ENCODE results near the gene CFAP46. TPM values are rescaled to one million over a fixed set of nuclear protein-coding genes. Genes with fewer than 3 reads are reported as not detected.

The CFAP46 gene
- total RNA-seq, 1 donor: under 0.01 TPM

GRCh38 chr10:132861884-132862461 is 80.4 kb downstream of the CFAP46 start:
- Histone ChIP-seq H3K9me3 (ENCODE audit: low read depth, low read length) (no peaks in the 10 kb centered on the region), H3K79me2 (ENCODE audit: insufficient read depth, low read length) (no peaks in the 10 kb centered on the region), H3K4me3 (ENCODE audit: insufficient read depth, low read length) (no peak overlapping the region), H3K4me1 (ENCODE audit: insufficient read depth, low read length) (no peaks in the 10 kb centered on the region), H3K27me3 (ENCODE audit: insufficient read depth, low read length) (peaks cover 18% of the 10 kb centered on the region), H3K27ac (ENCODE audit: low read depth, low read length) (no peak overlapping the region), H2AFZ (ENCODE audit: low read length) (no peak overlapping the region), H4K20me1 (ENCODE audit: insufficient read depth, low read length) (no peaks in the 10 kb centered on the region), H3K36me3 (ENCODE audit: insufficient read depth, low read length) (no peaks in the 10 kb centered on the region), H3K4me2 (ENCODE audit: insufficient read depth, low read length) (no peak overlapping the region)
- DNase-seq (ENCODE audit: insufficient read length, low spot score, missing footprints): no peak
- TF ChIP-seq CTCF (IDR thresholded peaks at IDR 0.05; ENCODE audit: extremely low read depth, low read depth, low read length): no peak

- H4K20me1 ChIP-seq (ENCODE audit: insufficient read depth, low read length): no peaks in the 10 kb centered on the region
- H3K27ac ChIP-seq (ENCODE audit: low read depth, low read length): no peak overlapping the region
- no peak for TF ChIP-seq CTCF (IDR thresholded peaks at IDR 0.05; ENCODE audit: extremely low read depth, low read depth, low read length)
- H2AFZ ChIP-seq (ENCODE audit: low read length): no peak overlapping the region
- no peak overlapping the region for H3K4me3 ChIP-seq (ENCODE audit: insufficient read depth, low read length)
- no peaks in the 10 kb centered on the region for H3K36me3 ChIP-seq (ENCODE audit: insufficient read depth, low read length)
- no peaks in the 10 kb centered on the region for H3K79me2 ChIP-seq (ENCODE audit: insufficient read depth, low read length)
- no peaks in the 10 kb centered on the region for H3K4me1 ChIP-seq (ENCODE audit: insufficient read depth, low read length)
- no peak overlapping the region for H3K4me2 ChIP-seq (ENCODE audit: insufficient read depth, low read length)
- H3K9me3 ChIP-seq (ENCODE audit: low read depth, low read length): no peaks in the 10 kb centered on the region
- peak; percentile 93 for DNase-seq (ENCODE audit: insufficient read length, low spot score, missing footprints)
- peaks cover 18% of the 10 kb centered on the region for H3K27me3 ChIP-seq (ENCODE audit: insufficient read depth, low read length)
These were observed 81.2 kb downstream of the CFAP46 start for GRCh38 chr10:132861116-132861691.

GRCh38 chr10:132860532-132860931 is 81.8 kb downstream of the CFAP46 start:
- Histone ChIP-seq H3K27me3 (ENCODE audit: insufficient read depth, low read length) (peaks cover 21% of the 10 kb centered on the region), H2AFZ (ENCODE audit: low read length) (no peak overlapping the region), H3K4me1 (ENCODE audit: insufficient read depth, low read length) (no peaks in the 10 kb centered on the region), H4K20me1 (ENCODE audit: insufficient read depth, low read length) (no peaks in the 10 kb centered on the region), H3K27ac (ENCODE audit: low read depth, low read length) (no peak overlapping the region), H3K4me2 (ENCODE audit: insufficient read depth, low read length) (no peak overlapping the region), H3K9me3 (ENCODE audit: low read depth, low read length) (no peaks in the 10 kb centered on the region), H3K4me3 (ENCODE audit: insufficient read depth, low read length) (no peak overlapping the region), H3K79me2 (ENCODE audit: insufficient read depth, low read length) (no peaks in the 10 kb centered on the region), H3K36me3 (ENCODE audit: insufficient read depth, low read length) (no peaks in the 10 kb centered on the region)
- no peak for DNase-seq (ENCODE audit: insufficient read length, low spot score, missing footprints)
- no peak for TF ChIP-seq CTCF (IDR thresholded peaks at IDR 0.05; ENCODE audit: extremely low read depth, low read depth, low read length)

GRCh38 chr10:132859084-132859855 is 83.1 kb downstream of the CFAP46 start:
- Histone ChIP-seq H2AFZ (ENCODE audit: low read length) (no peak overlapping the region), H3K4me3 (ENCODE audit: insufficient read depth, low read length) (no peak overlapping the region), H3K79me2 (ENCODE audit: insufficient read depth, low read length) (no peaks in the 10 kb centered on the region), H3K27ac (ENCODE audit: low read depth, low read length) (no peak overlapping the region), H3K4me1 (ENCODE audit: insufficient read depth, low read length) (no peaks in the 10 kb centered on the region), H3K27me3 (ENCODE audit: insufficient read depth, low read length) (peaks cover 26% of the 10 kb centered on the region), H3K9me3 (ENCODE audit: low read depth, low read length) (no peaks in the 10 kb centered on the region), H3K4me2 (ENCODE audit: insufficient read depth, low read length) (no peak overlapping the region), H3K36me3 (ENCODE audit: insufficient read depth, low read length) (no peaks in the 10 kb centered on the region), H4K20me1 (ENCODE audit: insufficient read depth, low read length) (no peaks in the 10 kb centered on the region)
- no peak for DNase-seq (ENCODE audit: insufficient read length, low spot score, missing footprints)
- TF ChIP-seq CTCF (IDR thresholded peaks at IDR 0.05; ENCODE audit: extremely low read depth, low read depth, low read length): no peak
